SK-N-SH (cell line): ENCODE measurements around the gene HIGD2B.

Experiments
- CTCF ChIP-seq: fragments of 200-600 bp; sonication (generic); IDR thresholded peaks from 2 replicates; pipeline ENCODE4 v1.6.1; 2017; ENCODE audit warnings: antibody characterized with exemption, mild to moderate bottlenecking, moderate library complexity
- EP300 ChIP-seq, 2 experiments: IDR thresholded peaks; 2 replicates each; pipeline versions ENCODE4 v1.4.0 to v1.6.1; 2012; ENCODE audit warnings: borderline replicate concordance in 1 of 2, low read depth in 1 of 2, low read length in 1 of 2
- IRF3 ChIP-seq: fragments of 150-350 bp; IDR thresholded peaks from 2 replicates; pipeline ENCODE4 v1.6.1; 2016; ENCODE audit warnings: mild to moderate bottlenecking, low read depth, low read length
- SMC3 ChIP-seq: IDR thresholded peaks from 2 replicates; pipeline ENCODE4 v1.6.1; 2012; ENCODE audit warnings: low read depth, low read length, improper control_type of control experiment
- TAF1 ChIP-seq: IDR thresholded peaks from 2 replicates; pipeline ENCODE4 v1.6.1; 2012; ENCODE audit warnings: low read depth, mild to moderate bottlenecking, low read length, moderate library complexity, borderline replicate concordance
- ZBTB33 ChIP-seq: IDR thresholded peaks from 2 replicates; pipeline ENCODE4 v1.4.0; 2012; ENCODE audit warnings: low read depth, borderline replicate concordance

GRCh38 chr15:72732516-72732915, 46.5 kb upstream of the HIGD2B start:
- no peak for TF ChIP-seq SMC3
- peak; percentile 6; the same call in 1 of the 2 replicates for TF ChIP-seq CTCF
- no peak for TF ChIP-seq EP300 (IDR thresholded peaks at IDR 0.05; ENCODE audit: borderline replicate concordance in 1 of 2, low read depth in 1 of 2, low read length in 1 of 2)
- TF ChIP-seq IRF3 = no peak
- TF ChIP-seq TAF1 = no peak
- TF ChIP-seq ZBTB33 = no peak
